ENCODE results near the gene TAAR1. TPM values are rescaled to one million over a fixed set of nuclear protein-coding genes. Genes with fewer than 3 reads are reported as not detected.
A peak's percentile ranks its signal among the peaks of the same experiment; 100 is the strongest.

The TAAR1 gene
- total RNA-seq, 1 experiment from 2014 or later, result not detected

GRCh38 chr6:132661906-132662305 is 2.9 kb upstream of the TAAR1 start:
- Histone ChIP-seq H3K4me2 (no peak overlapping the region), H4K20me1 (ENCODE audit: insufficient read depth) (no peaks in the 10 kb centered on the region), H3K4me3 (no peak overlapping the region), H3K9me2 (ENCODE audit: insufficient read depth) (no peaks in the 10 kb centered on the region; the same call in 1 of the 2 replicates), H3F3A (ENCODE audit: insufficient read depth, low read depth) (0 out of 2 replicates have a peak, but pooled peaks cover 8% of the 10 kb centered on the region), H3K27ac (no peak overlapping the region), H3K27me3 (ENCODE audit: insufficient read depth, low read depth) (no peaks in the 10 kb centered on the region), H2AFZ (no peak overlapping the region), H3K9me3 (ENCODE audit: insufficient read depth, low read depth) (no peaks in the 10 kb centered on the region; the same call in 1 of the 2 replicates), H3K79me2 (ENCODE audit: low read depth) (no peaks in the 10 kb centered on the region), H3K36me3 (ENCODE audit: low read depth) (no peaks in the 10 kb centered on the region), H3K4me1 (replicated peaks; ENCODE audit: insufficient read depth) (peaks cover 22% of the 10 kb centered on the region)
- DNase-seq, result no peak
- CTCF ChIA-PET, result no interaction called here
- no TSS peak for BruUV-seq (replicated peaks)
- no peak for TF ChIP-seq CTCF (conservative IDR thresholded peaks at IDR 0.05)
- no peak for TF ChIP-seq EZH2 (IDR thresholded peaks at IDR 0.05; ENCODE audit: low read depth)
- POLR2A ChIA-PET (ENCODE audit: unreplicated experiment), result no interaction called here
- intact Hi-C loops (cut with micrococcal nuclease; ENCODE audit: unreplicated experiment), result no loop called here

GRCh38 chr6:132651062-132651461 is 7.9 kb downstream of the TAAR1 start:
- peaks cover 26% of the 10 kb centered on the region for H3K4me1 ChIP-seq (replicated peaks; ENCODE audit: insufficient read depth)
- ChIA-PET POLR2A (ENCODE audit: unreplicated experiment) (interaction anchor here (0.6 kb wide), 1 partner anchor 13 kb away, joined by 5 read pairs; no protein-coding TSS in a partner anchor), CTCF (no interaction called here)
- no peaks in the 10 kb centered on the region for H3K27me3 ChIP-seq (ENCODE audit: insufficient read depth, low read depth)
- H3K36me3 ChIP-seq (ENCODE audit: low read depth), result no peaks in the 10 kb centered on the region
- DNase-seq, result no peak
- peaks cover 10% of the 10 kb centered on the region; the same call in 1 of the 2 replicates for H3K9me3 ChIP-seq (ENCODE audit: insufficient read depth, low read depth)
- peak overlapping the region; percentile 6; the same call in 1 of the 2 replicates for H2AFZ ChIP-seq
- peak overlapping the region; percentile 1; the same call in 1 of the 2 replicates for H3K4me2 ChIP-seq
- intact Hi-C loops (cut with micrococcal nuclease; ENCODE audit: unreplicated experiment), result no loop called here
- no peak overlapping the region for H3K4me3 ChIP-seq
- no peaks in the 10 kb centered on the region for H3K79me2 ChIP-seq (ENCODE audit: low read depth)
- no TSS peak for BruUV-seq (replicated peaks)
- H3F3A ChIP-seq (ENCODE audit: insufficient read depth, low read depth), result peaks cover 7% of the 10 kb centered on the region; the same call in 1 of the 2 replicates
- no peaks in the 10 kb centered on the region for H4K20me1 ChIP-seq (ENCODE audit: insufficient read depth)
- TF ChIP-seq EZH2 (IDR thresholded peaks at IDR 0.05; ENCODE audit: low read depth) (no peak), CTCF (conservative IDR thresholded peaks at IDR 0.05) (no peak)
- no peaks in the 10 kb centered on the region for H3K9me2 ChIP-seq (ENCODE audit: insufficient read depth)
- peak overlapping the region; percentile 59 for H3K27ac ChIP-seq

GRCh38 chr6:132650429-132650828 is 8.6 kb downstream of the TAAR1 start:
- no TSS peak for BruUV-seq (replicated peaks)
- peaks cover 7% of the 10 kb centered on the region; the same call in 1 of the 2 replicates for H3F3A ChIP-seq (ENCODE audit: insufficient read depth, low read depth)
- DNase-seq, result peak in 1 of 2 experiments; percentile 49
- peak overlapping the region; percentile 6; the same call in 1 of the 2 replicates for H2AFZ ChIP-seq
- no peak overlapping the region for H3K4me3 ChIP-seq
- peak overlapping the region; percentile 1; the same call in 1 of the 2 replicates for H3K4me2 ChIP-seq
- ChIA-PET CTCF (no interaction called here), POLR2A (ENCODE audit: unreplicated experiment) (interaction anchor here (0.6 kb wide), 1 partner anchor 14 kb away, joined by 5 read pairs; no protein-coding TSS in a partner anchor)
- H3K27me3 ChIP-seq (ENCODE audit: insufficient read depth, low read depth), result no peaks in the 10 kb centered on the region
- intact Hi-C loops (cut with micrococcal nuclease; ENCODE audit: unreplicated experiment), result no loop called here
- TF ChIP-seq EZH2 (IDR thresholded peaks at IDR 0.05; ENCODE audit: low read depth) (no peak), CTCF (conservative IDR thresholded peaks at IDR 0.05) (no peak)
- H3K79me2 ChIP-seq (ENCODE audit: low read depth), result no peaks in the 10 kb centered on the region
- H3K27ac ChIP-seq, result peak overlapping the region; percentile 59
- no peaks in the 10 kb centered on the region for H3K36me3 ChIP-seq (ENCODE audit: low read depth)
- peaks cover 10% of the 10 kb centered on the region; the same call in 1 of the 2 replicates for H3K9me3 ChIP-seq (ENCODE audit: insufficient read depth, low read depth)
- H3K4me1 ChIP-seq (replicated peaks; ENCODE audit: insufficient read depth), result peaks cover 26% of the 10 kb centered on the region
- H4K20me1 ChIP-seq (ENCODE audit: insufficient read depth), result no peaks in the 10 kb centered on the region
- H3K9me2 ChIP-seq (ENCODE audit: insufficient read depth), result no peaks in the 10 kb centered on the region

Measured in PC-9 (cell line).